PC-9 (cell line): ENCODE measurements around the gene EP400. TPM values are rescaled to one million over a fixed set of nuclear protein-coding genes. Genes with fewer than 3 reads are reported as not detected.

Experiments
- BruUV-seq: library from RNA; stranded (reverse); fragments of 400-500 nt; replicated peaks from 2 replicates; lab custom pipeline; 2021; lab: Mats Ljungman, UMichigan
- CTCF ChIA-PET: fragments of 300-600 bp; sonication (Branson Sonifier 250); formaldehyde crosslinking; loops from one replicate; lab custom pipeline; 2022; ENCODE audit warnings: antibody characterized with exemption; lab: Charles Lee
- POLR2A ChIA-PET: fragments of 300-600 bp; sonication (Branson Sonifier 250); formaldehyde crosslinking; loops from one replicate; lab custom pipeline; 2022; ENCODE audit warnings: antibody characterized with exemption; ENCODE audit not compliant: unreplicated experiment; lab: Charles Lee
- DNase-seq, 2 experiments: peaks; one replicate each; pipeline versions ENCODE4 v3.0.0 to v3.0.0-alpha.2; 2015 to 2022; ENCODE audit warnings: mixed read lengths in 1 of 2
- H2AFZ ChIP-seq: fragments of 200-600 bp; sonication (generic); 2 replicates; pipeline ENCODE4 v1.8.1; 2017; ENCODE audit warnings: antibody characterized with exemption
- H3F3A ChIP-seq: fragments of 200-600 bp; sonication (generic); 2 replicates; pipeline ENCODE4 v1.8.1; 2017; ENCODE audit warnings: antibody characterized with exemption, mild to moderate bottlenecking, low read depth; ENCODE audit not compliant: insufficient read depth
- H3K27ac ChIP-seq: fragments of 200-600 bp; sonication (generic); 2 replicates; pipeline ENCODE4 v1.6.1; 2016; ENCODE audit warnings: mixed run types
- H3K27me3 ChIP-seq: fragments of 200-600 bp; sonication (generic); 2 replicates; pipeline ENCODE4 v1.6.1; 2016; ENCODE audit warnings: low read depth, mixed run types; ENCODE audit not compliant: insufficient read depth
- H3K36me3 ChIP-seq: fragments of 200-600 bp; sonication (generic); 2 replicates; pipeline ENCODE4 v1.6.1; 2016; ENCODE audit warnings: low read depth, mixed run types
- H3K4me1 ChIP-seq: fragments of 200-600 bp; sonication (generic); replicated peaks from 2 replicates; pipeline ENCODE4 v1.6.1; 2016; ENCODE audit warnings: mixed run types; ENCODE audit not compliant: insufficient read depth
- H3K4me2 ChIP-seq: fragments of 200-600 bp; sonication (generic); 2 replicates; pipeline ENCODE4 v1.6.1; 2017; ENCODE audit warnings: mixed run types
- H3K4me3 ChIP-seq: fragments of 200-600 bp; sonication (generic); 2 replicates; pipeline ENCODE4 v1.6.1; 2016; ENCODE audit warnings: mixed run types
- H3K79me2 ChIP-seq: fragments of 200-600 bp; sonication (generic); 2 replicates; pipeline ENCODE4 v1.6.1; 2017; ENCODE audit warnings: low read depth, mixed run types
- H3K9me2 ChIP-seq: fragments of 200-600 bp; sonication (generic); 2 replicates; pipeline ENCODE4 v1.8.1; 2017; ENCODE audit warnings: mild to moderate bottlenecking; ENCODE audit not compliant: insufficient read depth
- H3K9me3 ChIP-seq: fragments of 200-600 bp; sonication (generic); 2 replicates; pipeline ENCODE4 v1.8.1; 2016; ENCODE audit warnings: low read depth; ENCODE audit not compliant: insufficient read depth
- H4K20me1 ChIP-seq: fragments of 200-600 bp; sonication (generic); 2 replicates; pipeline ENCODE4 v1.8.1; 2017; ENCODE audit not compliant: insufficient read depth
- EZH2 ChIP-seq: fragments of 200-600 bp; sonication (generic); IDR thresholded peaks from 2 replicates; pipeline ENCODE4 v1.8.0; 2017; ENCODE audit warnings: antibody characterized with exemption, low read depth
- intact Hi-C: fragments of 100-400 bp; cut with micrococcal nuclease; formaldehyde crosslinking; loops from one replicate; pipeline ENCODE4 v1.10.0; 2022; ENCODE audit not compliant: unreplicated experiment
- total RNA-seq: library from RNA; stranded (reverse); gene quantifications from 2 replicates; pipeline ENCODE4 v1.2.3, GENCODE V29; 2021
- TF ChIP-seq, protein P1 (sequence below): fragments of 200-600 bp; sonication (generic); conservative IDR thresholded peaks from 2 replicates; pipeline ENCODE4 v1.6.1; 2017; ENCODE audit warnings: mixed run types, antibody characterized with exemption, mild to moderate bottlenecking, moderate library complexity

Gene EP400
- total RNA-seq, 1 experiment from 2014 or later: 50.3 TPM

DNA sequence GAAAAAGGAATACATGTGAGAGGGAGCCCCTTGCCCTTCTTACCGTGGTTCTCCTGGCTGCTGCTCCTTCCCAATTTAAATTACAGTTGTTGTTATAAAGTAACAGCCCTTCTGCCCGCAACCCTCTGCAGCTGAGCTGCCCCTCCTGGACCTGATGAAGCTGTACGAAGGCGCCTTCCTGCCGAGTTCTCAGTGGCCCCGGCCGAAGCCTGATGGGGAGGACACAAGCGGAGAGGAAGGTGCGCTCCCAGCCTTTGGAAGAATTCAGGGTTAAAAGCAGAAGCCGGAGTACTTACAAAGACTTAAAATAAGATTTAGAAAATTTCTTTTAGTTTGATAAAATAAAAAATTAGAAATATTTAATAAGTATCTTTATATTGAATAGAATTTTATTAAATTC lies 55.2 kb downstream of the EP400 start:
- H3K9me2 ChIP-seq: no peaks in the 10 kb centered on the region
- no TSS peak for BruUV-seq
- no peak for TF ChIP-seq EZH2
- TF ChIP-seq, protein P1, sequence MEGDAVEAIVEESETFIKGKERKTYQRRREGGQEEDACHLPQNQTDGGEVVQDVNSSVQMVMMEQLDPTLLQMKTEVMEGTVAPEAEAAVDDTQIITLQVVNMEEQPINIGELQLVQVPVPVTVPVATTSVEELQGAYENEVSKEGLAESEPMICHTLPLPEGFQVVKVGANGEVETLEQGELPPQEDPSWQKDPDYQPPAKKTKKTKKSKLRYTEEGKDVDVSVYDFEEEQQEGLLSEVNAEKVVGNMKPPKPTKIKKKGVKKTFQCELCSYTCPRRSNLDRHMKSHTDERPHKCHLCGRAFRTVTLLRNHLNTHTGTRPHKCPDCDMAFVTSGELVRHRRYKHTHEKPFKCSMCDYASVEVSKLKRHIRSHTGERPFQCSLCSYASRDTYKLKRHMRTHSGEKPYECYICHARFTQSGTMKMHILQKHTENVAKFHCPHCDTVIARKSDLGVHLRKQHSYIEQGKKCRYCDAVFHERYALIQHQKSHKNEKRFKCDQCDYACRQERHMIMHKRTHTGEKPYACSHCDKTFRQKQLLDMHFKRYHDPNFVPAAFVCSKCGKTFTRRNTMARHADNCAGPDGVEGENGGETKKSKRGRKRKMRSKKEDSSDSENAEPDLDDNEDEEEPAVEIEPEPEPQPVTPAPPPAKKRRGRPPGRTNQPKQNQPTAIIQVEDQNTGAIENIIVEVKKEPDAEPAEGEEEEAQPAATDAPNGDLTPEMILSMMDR: no peak
- H3K36me3 ChIP-seq: peaks cover 27% of the 10 kb centered on the region
- H3F3A ChIP-seq: peaks cover 13% of the 10 kb centered on the region; the same call in 1 of the 2 replicates
- H3K27me3 ChIP-seq: no peaks in the 10 kb centered on the region
- ChIA-PET POLR2A (no interaction called here), CTCF (no interaction called here)
- peaks cover 12% of the 10 kb centered on the region for H4K20me1 ChIP-seq
- no peak overlapping the region for H3K4me3 ChIP-seq
- H3K9me3 ChIP-seq: no peaks in the 10 kb centered on the region
- H3K4me2 ChIP-seq: no peak overlapping the region
- H3K27ac ChIP-seq: no peak overlapping the region
- intact Hi-C loops: loop anchor here (5.0 to 10.0 kb wide), 2 partner anchors 168 to 250 kb away; no protein-coding TSS in a partner anchor
- DNase-seq: no peak
- H3K4me1 ChIP-seq: no peaks in the 10 kb centered on the region
- no peak overlapping the region for H2AFZ ChIP-seq
- no peaks in the 10 kb centered on the region for H3K79me2 ChIP-seq

DNA sequence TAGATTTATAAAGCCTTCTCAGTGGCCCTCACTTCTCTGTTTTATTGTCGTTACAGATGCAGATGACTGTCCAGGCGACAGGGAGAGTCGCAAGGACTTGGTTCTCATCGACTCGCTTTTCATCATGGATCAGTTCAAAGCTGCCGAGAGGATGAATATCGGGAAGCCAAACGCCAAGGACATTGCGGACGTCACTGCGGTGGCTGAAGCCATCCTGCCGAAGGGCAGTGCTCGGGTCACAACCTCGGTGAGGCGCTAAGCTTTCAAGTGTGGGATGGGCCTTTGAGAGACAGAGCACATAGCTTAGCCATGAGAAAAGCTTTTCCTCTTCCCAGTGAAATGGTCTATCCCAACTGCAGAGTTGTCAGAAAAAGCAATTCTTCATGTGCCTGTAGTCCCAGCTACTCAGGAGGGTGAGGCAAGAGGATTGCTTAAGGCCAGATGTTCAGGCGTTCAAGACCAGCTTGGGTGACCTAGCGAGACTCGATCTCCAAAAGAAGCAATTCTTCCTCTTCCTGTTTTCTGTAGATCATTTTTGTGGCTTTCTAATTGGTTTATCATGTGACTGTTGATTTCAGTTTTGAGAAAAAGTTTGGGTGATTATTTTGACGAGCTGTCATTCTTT lies 56.4 kb downstream of the EP400 start:
- BruUV-seq: no TSS peak
- no peaks in the 10 kb centered on the region for H3K4me1 ChIP-seq
- peaks cover 4% of the 10 kb centered on the region; the same call in 1 of the 2 replicates for H3F3A ChIP-seq
- no peaks in the 10 kb centered on the region for H3K9me3 ChIP-seq
- H4K20me1 ChIP-seq: peaks cover 17% of the 10 kb centered on the region
- H3K9me2 ChIP-seq: no peaks in the 10 kb centered on the region
- H2AFZ ChIP-seq: no peak overlapping the region
- H3K27me3 ChIP-seq: no peaks in the 10 kb centered on the region
- no peaks in the 10 kb centered on the region for H3K79me2 ChIP-seq
- intact Hi-C loops: loop anchor here (10.0 kb wide), 1 partner anchor 251 kb away; no protein-coding TSS in a partner anchor
- ChIA-PET POLR2A (no interaction called here), CTCF (no interaction called here)
- DNase-seq: no peak
- H3K4me3 ChIP-seq: no peak overlapping the region
- H3K27ac ChIP-seq: no peak overlapping the region
- no peak overlapping the region for H3K4me2 ChIP-seq
- H3K36me3 ChIP-seq: peaks cover 17% of the 10 kb centered on the region; the same call in 1 of the 2 replicates
- TF ChIP-seq, protein P1: no peak
- TF ChIP-seq EZH2: no peak

DNA sequence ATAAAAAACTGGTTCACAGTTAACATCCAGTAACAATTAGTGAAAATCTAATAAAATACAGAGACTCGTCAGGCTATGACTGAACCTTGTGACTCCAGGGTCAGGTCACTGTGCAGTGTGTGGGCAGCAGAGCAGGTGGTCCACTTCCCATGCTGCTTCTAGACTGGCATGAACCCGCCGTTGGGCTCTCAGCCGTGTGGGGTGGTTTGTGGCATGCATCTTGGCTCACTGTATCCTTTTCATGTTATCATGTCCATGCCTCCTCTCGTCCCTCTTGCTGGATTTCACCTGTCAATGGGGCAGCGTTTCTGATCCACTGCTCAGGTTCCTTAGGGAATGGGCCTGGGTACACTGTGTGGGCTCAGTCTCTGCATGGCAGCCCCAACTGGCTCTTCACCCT lies 57.3 kb downstream of the EP400 start:
- no TSS peak for BruUV-seq

More for the DNA sequence above, 57.3 kb downstream of the EP400 start:
- H3K79me2 ChIP-seq: no peaks in the 10 kb centered on the region
- ChIA-PET POLR2A (no interaction called here), CTCF (no interaction called here)
- DNase-seq: no peak
- TF ChIP-seq EZH2: no peak
- peaks cover 12% of the 10 kb centered on the region for H4K20me1 ChIP-seq
- H3K27ac ChIP-seq: no peak overlapping the region
- intact Hi-C loops: loop anchor here (10.0 kb wide), 1 partner anchor 252 kb away; no protein-coding TSS in a partner anchor
- peaks cover 3% of the 10 kb centered on the region; the same call in 1 of the 2 replicates for H3F3A ChIP-seq
- H2AFZ ChIP-seq: no peak overlapping the region
- H3K4me2 ChIP-seq: no peak overlapping the region
- H3K9me2 ChIP-seq: no peaks in the 10 kb centered on the region
- no peaks in the 10 kb centered on the region for H3K27me3 ChIP-seq
- no peaks in the 10 kb centered on the region for H3K4me1 ChIP-seq
- no peaks in the 10 kb centered on the region for H3K9me3 ChIP-seq
- no peak overlapping the region for H3K4me3 ChIP-seq
- H3K36me3 ChIP-seq: peaks cover 24% of the 10 kb centered on the region
